Neural cell (in vitro differentiated cells): ENCODE data around the gene LIMS1. TPM values are rescaled to one million over a fixed set of nuclear protein-coding genes. Genes with fewer than 3 reads are reported as not detected.
"Not testable (repeated sequence)": the region's sequence is repeated elsewhere in the genome, so short reads cannot be mapped to it uniquely, and the experiment has no call there.

ENCODE experiments used
- H2AFZ ChIP-seq: fragments of 200-600, 300-800 bp; sonication (generic), shearing (Covaris generic); 2 replicates; pipeline ENCODE4 v1.6.0; 2014; ENCODE audit warnings: low read depth, mild to moderate bottlenecking, antibody characterized with exemption, low read length, moderate library complexity
- H3F3A ChIP-seq: fragments of 200-600 bp; shearing (Covaris generic); 2 replicates; pipeline ENCODE4 v1.6.1; 2016; ENCODE audit warnings: mild to moderate bottlenecking, moderate library complexity, mixed read lengths, antibody characterized with exemption, low read length; ENCODE audit not compliant: insufficient read depth, poor library complexity, severe bottlenecking
- H3K27ac ChIP-seq: fragments of 200-600, 300-800 bp; sonication (generic), shearing (Covaris generic); 2 replicates; pipeline ENCODE4 v1.5.1; 2014; ENCODE audit warnings: mild to moderate bottlenecking, low read length, moderate library complexity
- H3K27me3 ChIP-seq: fragments of 300-800, 200-600 bp; sonication (generic), shearing (Covaris generic); 2 replicates; pipeline ENCODE4 v1.6.0; 2014; ENCODE audit warnings: mild to moderate bottlenecking, low read depth, low read length, moderate library complexity; ENCODE audit not compliant: insufficient read depth
- H3K36me3 ChIP-seq: fragments of 300-800, 200-600 bp; sonication (generic), shearing (Covaris generic); 2 replicates; pipeline ENCODE4 v1.5.1; 2014; ENCODE audit warnings: mild to moderate bottlenecking, antibody characterized with exemption, low read length, moderate library complexity; ENCODE audit not compliant: insufficient read depth
- H3K4me2 ChIP-seq: fragments of 300-800, 200-600 bp; sonication (generic), shearing (Covaris generic); 2 replicates; pipeline ENCODE4 v1.6.0; 2014; ENCODE audit warnings: mild to moderate bottlenecking, low read length
- H3K4me3 ChIP-seq: fragments of 300-800, 200-600 bp; sonication (generic), shearing (Covaris generic); 2 replicates; pipeline ENCODE4 v1.5.1; 2014; ENCODE audit warnings: mild to moderate bottlenecking, low read length, moderate library complexity
- H3K79me2 ChIP-seq: fragments of 200-600 bp; shearing (Covaris generic); replicated peaks from 2 replicates; pipeline ENCODE4 v1.6.0; 2014; ENCODE audit warnings: mild to moderate bottlenecking, low read length, moderate library complexity; ENCODE audit not compliant: insufficient read depth
- H3K9ac ChIP-seq: fragments of 300-800, 200-600 bp; sonication (generic), shearing (Covaris generic); 2 replicates; pipeline ENCODE4 v1.6.1; 2016; ENCODE audit warnings: mild to moderate bottlenecking, low read length, mixed read lengths
- H3K9me2 ChIP-seq: fragments of 200-600 bp; shearing (Covaris generic); 2 replicates; pipeline ENCODE4 v1.6.1; 2016; ENCODE audit warnings: mild to moderate bottlenecking, low read length, mixed read lengths; ENCODE audit not compliant: insufficient read depth
- H3K9me3 ChIP-seq: fragments of 200-600, 300-800 bp; sonication (generic), shearing (Covaris generic); 2 replicates; pipeline ENCODE4 v1.6.1; 2016; ENCODE audit warnings: mild to moderate bottlenecking, mixed run types, low read length, moderate library complexity, mixed read lengths
- H4K20me1 ChIP-seq: fragments of 200-600 bp; shearing (Covaris generic); 2 replicates; pipeline ENCODE4 v1.6.1; 2016; ENCODE audit warnings: mild to moderate bottlenecking, mixed run types; ENCODE audit not compliant: insufficient read depth
- polyA plus RNA-seq: library from polyadenylated mRNA; depleted of rRNA; stranded (reverse); fragments of >200 nt; gene quantifications from 2 replicates; pipeline ENCODE4 v1.2.3, GENCODE V29; 2014

The LIMS1 gene
- polyA plus RNA-seq, 1 donor from 2014 or later = 12.3 TPM

GRCh38 chr2:108658553-108658952 lies 124.3 kb downstream of the LIMS1 start:
- H3K27ac ChIP-seq, H3K4me2 ChIP-seq, H3K27me3 ChIP-seq, H3K9me2 ChIP-seq, H3F3A ChIP-seq, H3K9ac ChIP-seq, H3K9me3 ChIP-seq, H3K36me3 ChIP-seq, H3K79me2 ChIP-seq, H3K4me3 ChIP-seq, H2AFZ ChIP-seq, H4K20me1 ChIP-seq: not testable (repeated sequence)

GRCh38 chr2:108661493-108661892 lies 127.2 kb downstream of the LIMS1 start:
- H3K9me3 ChIP-seq, H3K9ac ChIP-seq, H3K79me2 ChIP-seq: not testable (repeated sequence)

GRCh38 chr2:108662207-108662612 lies 127.9 kb downstream of the LIMS1 start:
- H3K4me2 ChIP-seq, H3K9me3 ChIP-seq, H3K79me2 ChIP-seq, H2AFZ ChIP-seq, H4K20me1 ChIP-seq, H3K9me2 ChIP-seq, H3K4me3 ChIP-seq, H3F3A ChIP-seq, H3K9ac ChIP-seq, H3K36me3 ChIP-seq, H3K27ac ChIP-seq, H3K27me3 ChIP-seq: not testable (repeated sequence)

More at GRCh38 chr2:108661493-108661892, 127.2 kb downstream of the LIMS1 start:
- H3K27me3 ChIP-seq, H3K4me2 ChIP-seq, H3F3A ChIP-seq, H4K20me1 ChIP-seq, H3K4me3 ChIP-seq, H3K9me2 ChIP-seq, H3K36me3 ChIP-seq, H2AFZ ChIP-seq, H3K27ac ChIP-seq: not testable (repeated sequence)

- not testable (repeated sequence) for H3K27me3 ChIP-seq, H3K79me2 ChIP-seq, H3K9me3 ChIP-seq
Observed at GRCh38 chr2:108663346-108663745, 129.1 kb downstream of the LIMS1 start.

GRCh38 chr2:108664089-108664488 lies 129.8 kb downstream of the LIMS1 start:
- H3K9me3 ChIP-seq, H3K79me2 ChIP-seq, H3K9me2 ChIP-seq, H3K4me2 ChIP-seq, H3K4me3 ChIP-seq, H3K27ac ChIP-seq, H3K36me3 ChIP-seq, H3K9ac ChIP-seq, H3K27me3 ChIP-seq, H4K20me1 ChIP-seq, H3F3A ChIP-seq, H2AFZ ChIP-seq: not testable (repeated sequence)

More at GRCh38 chr2:108663346-108663745, 129.1 kb downstream of the LIMS1 start:
- H2AFZ ChIP-seq, H3K9ac ChIP-seq, H3K9me2 ChIP-seq, H3K36me3 ChIP-seq, H3K27ac ChIP-seq, H3K4me2 ChIP-seq, H3K4me3 ChIP-seq, H4K20me1 ChIP-seq, H3F3A ChIP-seq: not testable (repeated sequence)

- not testable (repeated sequence) for H3K27ac ChIP-seq, H3K79me2 ChIP-seq
Observed at GRCh38 chr2:108664979-108665378, 130.7 kb downstream of the LIMS1 start.

GRCh38 chr2:108665975-108666374 lies 131.7 kb downstream of the LIMS1 start:
- H3K27ac ChIP-seq, H3K27me3 ChIP-seq, H3K9ac ChIP-seq, H3K4me2 ChIP-seq, H3K79me2 ChIP-seq, H3K9me2 ChIP-seq, H3K9me3 ChIP-seq, H3K4me3 ChIP-seq, H2AFZ ChIP-seq, H3K36me3 ChIP-seq, H4K20me1 ChIP-seq, H3F3A ChIP-seq: not testable (repeated sequence)

More at GRCh38 chr2:108664979-108665378, 130.7 kb downstream of the LIMS1 start:
- not testable (repeated sequence) for H3K9me3 ChIP-seq, H2AFZ ChIP-seq, H3K9me2 ChIP-seq, H3K4me2 ChIP-seq, H3K27me3 ChIP-seq, H3K4me3 ChIP-seq, H4K20me1 ChIP-seq, H3F3A ChIP-seq, H3K36me3 ChIP-seq, H3K9ac ChIP-seq

- not testable (repeated sequence) for H3F3A ChIP-seq, H3K4me2 ChIP-seq, H3K9me3 ChIP-seq, H3K9ac ChIP-seq, H2AFZ ChIP-seq, H3K27me3 ChIP-seq, H3K36me3 ChIP-seq, H3K79me2 ChIP-seq, H3K4me3 ChIP-seq, H3K27ac ChIP-seq, H3K9me2 ChIP-seq, H4K20me1 ChIP-seq
Observed at GRCh38 chr2:108667140-108667539, 132.9 kb downstream of the LIMS1 start.
